ENCODE measurements around the gene BRK1.
"Not testable (repeated sequence)": the region's sequence is repeated elsewhere in the genome, so short reads cannot be mapped to it uniquely, and the experiment has no call there.

Gene BRK1

DNA sequence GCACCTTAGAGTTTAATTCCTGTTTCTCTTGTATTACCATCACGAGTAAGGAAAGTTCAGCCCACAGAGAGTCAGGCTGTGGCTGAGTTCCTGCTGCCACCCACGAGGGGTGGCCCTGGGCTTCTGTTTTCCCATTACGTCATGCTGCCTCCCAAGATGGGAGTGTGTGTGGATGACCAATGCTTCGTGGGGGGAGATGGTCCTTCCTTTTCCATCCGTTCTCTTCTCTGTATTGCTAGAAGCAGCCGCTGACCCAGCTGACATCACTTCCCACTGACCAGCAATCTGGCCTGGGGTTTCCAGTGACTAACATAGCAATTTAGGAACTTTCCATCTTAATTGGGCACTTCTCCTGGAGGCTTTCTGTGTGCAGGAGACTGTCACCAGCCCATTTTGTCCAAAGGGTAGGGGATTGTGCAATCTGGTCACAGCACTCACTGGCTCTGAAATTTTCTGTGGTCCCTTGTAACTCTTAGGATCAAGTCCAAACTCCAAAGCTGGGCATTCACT lies 58.5 kb downstream of the BRK1 start:
- Histone ChIP-seq H3K27me3 (ENCODE audit: control insufficient read depth in 1 of 2, insufficient read depth in 2 of 2, low read length in 2 of 2) (no peaks in the 10 kb centered on the region), H3K36me3 (ENCODE audit: control insufficient read depth in 1 of 2, insufficient read depth in 2 of 2, low read length in 2 of 2) (no peaks in the 10 kb centered on the region), H3K27ac (ENCODE audit: low read depth, low read length) (no peak overlapping the region), H3K9ac (ENCODE audit: low read depth in 1 of 2, low read length in 2 of 2) (no peak overlapping the region), H3K4me1 (ENCODE audit: control insufficient read depth in 1 of 2, insufficient read depth in 2 of 2, low read length in 2 of 2) (no peaks in the 10 kb centered on the region), H3K4me3 (ENCODE audit: low read depth in 1 of 2, low read length in 2 of 2) (no peak overlapping the region), H3K9me3 (ENCODE audit: control insufficient read depth in 1 of 2, low read length in 2 of 2) (no peaks in the 10 kb centered on the region)

DNA sequence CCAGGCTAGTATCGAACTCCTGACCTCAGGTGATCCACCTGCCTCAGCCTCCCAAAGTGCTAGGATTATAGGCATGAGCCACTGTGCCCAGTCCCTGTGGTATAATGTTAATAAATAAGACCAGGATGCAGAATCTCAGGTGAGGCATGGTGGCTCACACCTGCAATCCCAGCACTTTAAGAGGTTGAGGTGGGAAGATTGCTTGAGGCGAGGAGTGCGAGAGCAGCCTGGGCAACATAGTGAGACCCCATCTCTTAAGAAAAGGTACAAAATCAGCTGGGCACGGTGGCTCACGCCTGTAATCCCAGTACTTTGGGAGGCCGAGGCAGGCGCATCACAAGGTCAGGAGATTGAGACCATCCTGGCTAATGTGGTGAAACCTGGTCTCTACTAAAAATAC lies 59.9 kb downstream of the BRK1 start:
- H3K27me3 ChIP-seq (ENCODE audit: control insufficient read depth in 1 of 2, insufficient read depth in 2 of 2, low read length in 2 of 2); H3K9ac ChIP-seq (ENCODE audit: low read depth in 1 of 2, low read length in 2 of 2); H3K9me3 ChIP-seq (ENCODE audit: control insufficient read depth in 1 of 2, low read length in 2 of 2); H3K36me3 ChIP-seq (ENCODE audit: control insufficient read depth in 1 of 2, insufficient read depth in 2 of 2, low read length in 2 of 2); H3K4me3 ChIP-seq (ENCODE audit: low read depth in 1 of 2, low read length in 2 of 2); H3K4me1 ChIP-seq (ENCODE audit: control insufficient read depth in 1 of 2, insufficient read depth in 2 of 2, low read length in 2 of 2); H3K27ac ChIP-seq (ENCODE audit: low read depth, low read length): not testable (repeated sequence)

DNA sequence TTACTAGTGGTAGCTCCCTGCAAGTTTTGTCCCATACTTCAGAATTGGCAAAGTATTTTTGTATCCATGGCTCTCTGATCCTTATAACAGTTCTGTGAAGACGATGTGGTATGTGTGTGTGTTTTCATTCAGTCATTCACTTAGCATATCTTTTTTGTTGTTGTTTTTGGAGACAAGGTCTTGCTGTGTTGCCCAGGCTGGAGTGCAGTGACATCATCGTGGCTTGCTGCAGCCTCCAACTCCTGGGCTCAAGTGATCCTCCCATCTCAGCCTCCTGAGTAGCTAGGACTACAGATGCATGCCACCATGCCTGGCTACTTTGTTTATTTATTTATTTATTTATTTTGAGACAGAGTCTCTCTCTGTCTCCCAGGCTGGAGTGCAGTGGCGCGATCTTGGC lies 60.7 kb downstream of the BRK1 start:
- not testable (repeated sequence) for H3K9me3 ChIP-seq (ENCODE audit: control insufficient read depth in 1 of 2, low read length in 2 of 2); H3K36me3 ChIP-seq (ENCODE audit: control insufficient read depth in 1 of 2, insufficient read depth in 2 of 2, low read length in 2 of 2); H3K27ac ChIP-seq (ENCODE audit: low read depth, low read length); H3K9ac ChIP-seq (ENCODE audit: low read depth in 1 of 2, low read length in 2 of 2); H3K4me1 ChIP-seq (ENCODE audit: control insufficient read depth in 1 of 2, insufficient read depth in 2 of 2, low read length in 2 of 2); H3K27me3 ChIP-seq (ENCODE audit: control insufficient read depth in 1 of 2, insufficient read depth in 2 of 2, low read length in 2 of 2); H3K4me3 ChIP-seq (ENCODE audit: low read depth in 1 of 2, low read length in 2 of 2)

Measured in duodenal mucosa (tissue), 2 donors.